Activated CD4-positive, alpha-beta T cell treated with anti-CD3 and anti-CD28 coated beads, Interleukin-2, amount 50 U/mL, for 24 hours (primary cell): Measurements from ENCODE around the gene TRIM51.
"Not testable (repeated sequence)": the region's sequence is repeated elsewhere in the genome, so short reads cannot be mapped to it uniquely, and the experiment has no call there.

Experiments
- DNase-seq, 2 donors: peaks; one replicate each; pipeline ENCODE4 v3.0.0-alpha.2; 2020; ENCODE audit warnings: low read depth in 1 of 2, low spot score in 1 of 2

TRIM51 gene, protein sequence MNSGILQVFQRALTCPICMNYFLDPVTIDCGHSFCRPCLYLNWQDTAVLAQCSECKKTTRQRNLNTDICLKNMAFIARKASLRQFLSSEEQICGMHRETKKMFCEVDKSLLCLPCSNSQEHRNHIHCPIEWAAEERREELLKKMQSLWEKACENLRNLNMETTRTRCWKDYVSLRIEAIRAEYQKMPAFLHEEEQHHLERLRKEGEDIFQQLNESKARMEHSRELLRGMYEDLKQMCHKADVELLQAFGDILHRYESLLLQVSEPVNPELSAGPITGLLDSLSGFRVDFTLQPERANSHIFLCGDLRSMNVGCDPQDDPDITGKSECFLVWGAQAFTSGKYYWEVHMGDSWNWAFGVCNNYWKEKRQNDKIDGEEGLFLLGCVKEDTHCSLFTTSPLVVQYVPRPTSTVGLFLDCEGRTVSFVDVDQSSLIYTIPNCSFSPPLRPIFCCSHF

DNA sequence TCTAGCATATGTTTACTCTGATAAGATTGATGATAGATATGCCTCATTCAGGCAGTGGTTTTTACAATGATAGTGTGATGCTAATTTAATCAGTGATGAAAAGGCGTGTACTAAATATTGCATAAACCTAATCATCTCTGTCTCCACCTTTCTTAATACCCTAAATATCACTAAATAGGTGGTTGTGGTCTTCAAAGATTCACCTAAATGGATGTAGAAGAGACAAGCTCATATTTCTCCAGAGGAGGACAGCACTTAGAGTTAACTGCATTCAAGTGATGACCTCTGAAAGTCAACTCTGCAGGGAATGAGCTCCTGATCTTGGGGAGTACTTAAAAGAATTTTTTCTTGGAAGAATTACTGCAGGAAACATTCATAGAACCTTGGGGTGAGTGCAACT is at the start of gene TRIM51:
TRIM51 (plus strand) TSS at position 301 of the 400 bp plus-strand sequence. CDS start 2,132 bp downstream, outside the sequence.
- not testable (repeated sequence) for DNase-seq

DNA sequence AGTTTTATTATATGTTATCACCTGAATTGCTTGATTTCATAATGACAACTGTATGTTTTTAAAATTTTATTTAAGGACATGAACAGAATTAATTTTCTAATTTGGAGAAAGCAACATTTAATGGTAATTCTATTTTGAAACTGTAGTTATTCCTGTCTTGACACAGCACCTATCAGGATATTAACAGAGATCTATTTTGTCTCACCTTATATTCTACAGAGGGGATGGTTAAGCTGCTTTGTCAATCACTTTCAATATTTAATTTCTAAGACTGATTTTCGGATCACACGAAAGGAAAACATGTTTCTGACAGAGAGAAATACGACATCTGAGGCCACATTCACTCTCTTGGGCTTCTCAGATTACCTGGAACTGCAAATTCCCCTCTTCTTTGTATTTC is 44.6 kb upstream of the TRIM51 start, which contains the start of gene OR5D16:
OR5D16 (plus strand) TSS at position 301 of the 400 bp plus-strand sequence; CDS start at position 301, 0 bp downstream.
- no peak for DNase-seq

DNA sequence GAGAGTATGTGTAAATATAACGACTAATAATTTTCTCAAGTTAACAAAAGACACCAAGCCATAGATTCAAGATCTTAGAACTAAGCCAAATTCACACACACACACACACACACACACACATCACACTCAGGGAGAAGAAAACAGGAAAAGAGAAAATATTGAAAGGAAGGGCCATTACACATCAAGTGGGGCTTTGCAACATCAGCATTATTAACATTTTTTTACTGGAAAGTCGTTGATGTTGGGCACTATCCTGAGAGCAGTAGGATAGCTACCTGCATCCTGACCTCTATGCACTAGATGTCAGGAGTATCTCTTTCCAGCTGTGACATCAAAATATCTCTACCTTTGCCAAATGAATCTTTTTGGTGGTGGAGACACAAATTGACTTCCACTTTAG is 35.6 kb upstream of the TRIM51 start:
- no peak for DNase-seq

DNA sequence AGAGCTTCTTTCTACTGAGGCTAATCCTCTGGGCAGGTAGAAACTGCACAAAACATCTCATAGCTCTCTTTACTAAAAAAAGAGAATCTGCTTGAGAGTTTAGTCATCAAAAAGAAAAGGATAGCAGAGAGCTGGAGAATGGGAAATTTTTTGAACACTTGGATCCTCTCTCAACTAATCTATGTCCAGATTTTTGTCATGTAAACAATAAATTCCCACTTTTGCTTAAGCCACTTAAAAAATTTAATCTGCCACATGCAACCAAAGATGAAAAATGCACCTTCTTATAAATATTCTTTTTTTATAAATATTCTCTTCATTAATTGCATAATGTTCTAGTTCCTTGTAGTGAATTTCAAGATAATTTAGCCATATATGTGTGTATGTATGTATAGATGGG is 34.1 kb upstream of the TRIM51 start:
- DNase-seq, result no peak

DNA sequence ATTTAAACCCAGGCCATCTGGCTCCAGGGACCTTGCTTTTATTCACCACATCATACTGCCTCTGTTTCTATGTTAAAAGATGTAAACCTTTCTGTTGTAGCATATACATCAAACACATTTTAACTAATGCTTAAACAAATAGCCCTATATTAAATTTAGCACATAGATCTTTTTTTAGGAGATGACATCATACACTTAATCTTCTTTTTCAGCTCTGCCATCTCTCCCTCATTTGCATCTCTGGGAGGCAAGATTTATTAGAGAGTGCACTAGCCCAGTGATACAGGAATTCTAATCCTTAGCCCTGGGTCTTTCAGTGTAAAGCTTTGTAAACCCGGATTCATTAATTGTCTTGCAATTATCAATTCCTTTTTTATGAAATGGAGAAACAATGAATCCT is 31.0 kb upstream of the TRIM51 start:
- DNase-seq, result no peak

DNA sequence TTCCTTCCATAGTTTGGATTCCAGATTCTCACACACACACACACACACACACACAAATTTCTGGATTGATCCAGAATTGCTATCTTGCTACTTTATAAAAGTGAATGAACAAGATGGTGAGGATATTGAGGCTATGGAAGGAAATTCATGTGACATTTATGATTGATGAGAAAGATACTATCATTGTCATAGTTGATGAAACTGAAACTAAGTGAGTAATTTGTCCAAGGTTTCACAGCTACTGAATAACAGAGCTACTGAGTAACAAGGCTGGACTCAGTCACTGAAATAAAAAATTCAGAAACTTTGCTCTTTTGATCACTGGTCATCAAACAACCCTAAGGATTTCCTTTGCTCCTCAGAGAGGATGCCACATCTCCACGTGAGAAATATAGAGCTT is 28.4 kb upstream of the TRIM51 start:
- DNase-seq, result no peak

DNA sequence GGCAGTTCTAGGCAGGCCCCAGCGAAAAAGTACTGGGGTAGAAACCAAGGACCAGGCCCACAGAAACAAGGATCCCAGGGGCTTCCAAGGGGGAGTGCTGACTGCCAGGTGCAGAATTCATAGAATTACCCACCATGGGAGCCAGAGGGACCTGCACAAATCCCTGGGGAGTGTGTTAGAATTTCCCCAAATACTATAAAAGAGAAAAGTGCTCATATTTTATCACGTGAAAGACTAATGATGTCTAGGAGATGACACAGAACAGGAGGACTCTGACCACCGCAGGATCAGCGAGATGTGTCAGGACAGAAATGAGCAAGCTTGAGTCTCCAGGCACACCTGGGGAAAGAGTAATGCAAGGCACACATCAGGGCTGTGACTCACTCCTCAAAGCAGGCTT is 15.7 kb upstream of the TRIM51 start:
- not testable (repeated sequence) for DNase-seq

DNA sequence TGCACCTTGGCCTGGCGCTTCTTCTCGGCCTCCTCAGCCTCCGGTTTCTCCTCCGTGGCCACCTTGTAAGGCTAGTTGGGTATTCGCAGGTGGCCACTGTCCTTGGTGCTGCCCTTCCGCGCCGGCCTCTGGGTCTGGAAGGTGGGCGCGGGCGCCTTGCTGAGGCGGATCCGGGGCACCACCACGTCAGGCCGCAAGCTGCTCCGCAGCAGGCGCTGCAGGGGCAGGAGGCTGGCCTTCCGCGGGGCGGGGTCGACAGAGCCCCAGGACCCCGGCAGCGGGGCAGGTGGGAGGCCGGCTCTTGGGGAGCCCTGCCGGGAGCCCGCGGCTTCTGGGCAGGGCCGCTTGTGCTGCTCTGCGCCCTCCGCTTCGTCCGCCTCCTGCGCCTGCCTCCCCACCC is 10.4 kb upstream of the TRIM51 start:
- not testable (repeated sequence) for DNase-seq

DNA sequence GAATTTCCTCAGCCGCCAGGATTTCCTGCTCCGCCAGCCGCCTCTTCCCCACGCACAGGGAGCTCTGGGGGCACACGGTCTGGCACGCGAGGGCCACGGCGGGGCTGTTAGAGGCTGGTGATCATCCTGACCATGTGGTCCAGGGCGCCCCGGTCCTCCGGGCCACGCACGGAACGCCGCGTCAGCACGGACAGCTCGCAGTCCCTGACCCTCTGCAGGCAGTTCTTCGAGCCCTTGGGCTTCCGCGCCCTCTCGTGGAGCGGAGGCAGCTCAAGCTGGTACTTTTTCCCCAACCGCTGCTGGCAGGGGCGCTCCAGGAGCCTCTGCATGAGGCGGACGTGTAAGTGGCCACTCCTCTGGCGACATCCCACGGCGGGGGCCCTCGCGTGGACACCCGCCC is 10.0 kb upstream of the TRIM51 start:
- not testable (repeated sequence) for DNase-seq

DNA sequence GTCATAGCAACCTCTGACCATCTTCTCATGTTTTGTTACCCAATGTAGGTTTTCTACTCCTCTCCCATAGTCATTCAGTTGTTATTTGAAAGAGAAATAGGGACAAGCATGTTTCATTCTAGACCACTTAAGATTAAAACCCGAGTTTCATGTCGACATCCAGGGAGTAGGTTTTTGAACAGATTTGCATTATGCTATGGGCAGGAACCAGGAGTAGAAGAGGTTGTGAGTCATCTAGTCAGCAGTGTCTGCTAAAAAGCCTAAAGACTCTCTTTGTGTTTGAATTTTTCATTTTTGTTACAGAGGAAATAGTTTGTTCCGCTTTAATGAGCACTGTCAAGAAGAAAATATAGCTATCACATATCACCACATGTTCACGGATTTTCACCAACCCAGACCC is 1.9 kb downstream of the TRIM51 start:
- not testable (repeated sequence) for DNase-seq

DNA sequence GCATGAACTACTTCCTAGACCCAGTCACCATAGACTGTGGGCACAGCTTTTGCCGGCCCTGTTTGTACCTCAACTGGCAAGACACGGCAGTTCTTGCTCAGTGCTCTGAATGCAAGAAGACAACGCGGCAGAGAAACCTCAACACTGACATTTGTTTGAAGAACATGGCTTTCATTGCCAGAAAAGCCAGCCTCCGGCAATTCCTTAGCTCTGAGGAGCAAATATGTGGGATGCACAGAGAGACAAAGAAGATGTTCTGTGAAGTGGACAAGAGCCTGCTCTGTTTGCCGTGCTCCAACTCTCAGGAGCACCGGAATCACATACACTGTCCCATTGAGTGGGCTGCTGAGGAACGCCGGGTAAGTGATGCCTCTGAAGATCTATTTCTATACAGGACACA is 2.4 kb downstream of the TRIM51 start:
- not testable (repeated sequence) for DNase-seq

DNA sequence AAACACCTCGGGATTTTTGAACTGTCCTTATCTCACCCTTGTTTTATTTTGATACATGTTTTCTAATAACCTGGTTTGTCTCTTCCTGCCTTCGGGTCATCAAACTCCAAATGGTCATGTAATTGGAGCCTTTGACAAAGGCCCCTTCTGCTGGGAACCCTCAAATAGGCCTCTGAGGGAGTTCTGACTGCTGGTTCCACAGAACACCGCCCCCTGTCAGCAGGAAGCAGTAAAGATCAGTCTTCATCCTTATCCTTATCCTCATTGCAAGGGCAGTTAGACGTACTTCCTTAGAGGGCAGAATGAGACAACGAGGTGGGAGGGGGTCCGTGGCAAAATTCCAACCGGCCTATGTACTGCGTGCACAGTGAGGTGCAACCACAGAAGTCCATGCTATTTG is 12.1 kb downstream of the TRIM51 start:
- no peak for DNase-seq

DNA sequence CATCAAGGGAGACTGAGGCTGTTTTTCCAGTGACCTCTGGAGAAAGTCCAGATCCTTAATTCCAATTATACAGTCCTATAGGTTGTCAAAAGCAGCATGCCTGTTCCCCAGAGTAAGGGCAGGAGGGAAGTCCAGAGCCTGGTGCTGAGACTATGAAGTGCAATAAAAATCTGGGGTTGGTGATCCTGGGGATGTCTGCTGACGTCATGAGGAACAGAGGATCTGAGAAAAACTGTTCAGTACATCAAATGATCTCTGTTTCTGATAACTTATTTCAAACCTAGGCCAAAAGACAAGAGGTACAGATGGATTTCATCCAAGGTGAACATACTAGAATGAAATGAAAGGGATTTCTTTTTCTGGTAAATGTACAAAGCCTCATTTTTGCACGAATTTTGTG is 19.2 kb downstream of the TRIM51 start:
- no peak for DNase-seq

DNA sequence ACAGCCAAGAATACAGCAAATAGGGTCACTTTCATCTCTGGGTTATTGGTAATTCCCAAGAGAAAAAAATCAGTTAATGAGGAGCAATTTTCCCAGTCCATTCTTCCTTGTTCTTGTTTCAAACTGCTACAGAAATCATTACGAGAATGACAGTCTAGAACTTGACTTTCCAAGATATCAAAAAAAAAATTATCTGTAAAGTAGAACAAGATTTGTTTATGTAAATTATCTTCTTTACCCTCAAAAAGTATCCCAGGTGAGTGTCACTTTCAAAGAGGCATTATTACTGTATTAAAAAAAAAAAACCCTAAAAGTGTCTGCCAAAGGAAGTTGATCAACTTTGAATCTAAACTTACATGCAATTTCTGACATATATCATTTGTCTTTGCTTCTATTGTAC is 31.4 kb downstream of the TRIM51 start, which contains the start of gene OR5W2:
OR5W2 (minus strand) TSS at position 101 of the 400 bp plus-strand sequence; CDS start at position 101, 0 bp downstream.
- no peak for DNase-seq

DNA sequence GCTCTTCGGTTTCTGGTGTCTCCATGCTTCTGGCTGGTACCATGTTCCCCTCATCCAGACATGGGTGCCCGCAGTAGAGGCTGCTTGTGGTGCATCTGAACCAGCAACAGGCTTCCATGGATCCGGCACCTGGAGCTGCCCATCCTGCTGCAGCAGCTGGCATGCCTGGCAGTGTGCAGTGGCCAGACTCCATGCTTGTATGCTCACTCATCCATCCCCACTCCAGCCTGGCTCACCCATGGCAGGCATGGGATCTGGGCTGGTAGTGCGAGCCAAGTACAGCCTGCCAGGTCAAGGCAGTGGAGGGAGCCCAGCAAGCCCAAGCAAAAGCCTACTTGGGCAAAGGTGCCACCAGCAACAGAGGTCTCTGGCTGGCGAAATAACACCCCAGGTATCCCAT is 37.4 kb downstream of the TRIM51 start:
- DNase-seq, result no peak

DNA sequence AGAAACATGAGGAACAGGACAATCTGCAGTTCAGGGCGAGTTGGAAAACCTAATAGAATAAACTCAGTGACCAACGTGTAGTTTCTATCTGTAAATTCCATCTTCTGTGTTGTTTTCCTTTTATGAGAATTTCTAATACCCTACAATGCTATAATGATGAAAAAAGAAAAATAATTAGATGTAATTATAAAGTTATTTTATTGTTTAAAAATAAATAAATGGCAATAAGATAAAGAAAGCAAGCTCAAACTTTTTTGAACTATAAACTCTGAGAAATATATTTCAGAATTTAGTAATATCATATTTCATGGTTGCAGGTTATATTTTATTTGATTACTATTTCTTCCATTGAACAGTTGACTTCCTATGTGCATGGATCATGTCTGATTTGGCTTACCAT is 53.2 kb downstream of the TRIM51 start, which contains the start of gene OR5I1:
OR5I1 (minus strand) TSS at position 101 of the 400 bp plus-strand sequence; CDS start at position 101, 0 bp downstream.
- no peak for DNase-seq
